BLaER1 treated with 17β-estradiol and CSF1 and Interleukin-3, amounts not matched to agents 10 nM and 100 nM (cell line): ENCODE data around the gene FARS2.

Experiments used
- H3K27ac ChIP-seq, 11 experiments: shearing (Covaris generic); formaldehyde crosslinking; 2 replicates each; pipeline ENCODE4 v1.8.1; 2022
- H3K27me3 ChIP-seq, 11 experiments: shearing (Covaris generic); formaldehyde crosslinking; 2 replicates each; pipeline ENCODE4 v1.8.1; 2022
- H3K36me3 ChIP-seq, 11 experiments: shearing (Covaris generic); formaldehyde crosslinking; 2 replicates each; pipeline ENCODE4 v1.8.1; 2022
- H3K4me1 ChIP-seq, 10 experiments: shearing (Covaris generic); formaldehyde crosslinking; 2 replicates each; pipeline ENCODE4 v1.8.1; 2022
- H3K4me2 ChIP-seq, 11 experiments: shearing (Covaris generic); formaldehyde crosslinking; 2 replicates each; pipeline ENCODE4 v1.8.1; 2022
- H3K4me3 ChIP-seq, 10 experiments: shearing (Covaris generic); formaldehyde crosslinking; 2 replicates each; pipeline ENCODE4 v1.8.1; 2022
- H3K9ac ChIP-seq, 11 experiments: shearing (Covaris generic); formaldehyde crosslinking; 2 replicates each; pipeline ENCODE4 v1.8.1; 2022
- H3K9me3 ChIP-seq, 11 experiments: shearing (Covaris generic); formaldehyde crosslinking; replicated peaks in 1 of 11; 2 replicates each; pipeline ENCODE4 v1.8.1; 2022
- H4K20me1 ChIP-seq, 11 experiments: shearing (Covaris generic); formaldehyde crosslinking; 2 replicates each; pipeline ENCODE4 v1.8.1; 2022
- Cebpa-rat ChIP-seq, 11 experiments: shearing (Covaris generic); IDR thresholded peaks; 2 replicates each; pipeline ENCODE4 v1.8.1; 2022

FARS2 gene

DNA sequence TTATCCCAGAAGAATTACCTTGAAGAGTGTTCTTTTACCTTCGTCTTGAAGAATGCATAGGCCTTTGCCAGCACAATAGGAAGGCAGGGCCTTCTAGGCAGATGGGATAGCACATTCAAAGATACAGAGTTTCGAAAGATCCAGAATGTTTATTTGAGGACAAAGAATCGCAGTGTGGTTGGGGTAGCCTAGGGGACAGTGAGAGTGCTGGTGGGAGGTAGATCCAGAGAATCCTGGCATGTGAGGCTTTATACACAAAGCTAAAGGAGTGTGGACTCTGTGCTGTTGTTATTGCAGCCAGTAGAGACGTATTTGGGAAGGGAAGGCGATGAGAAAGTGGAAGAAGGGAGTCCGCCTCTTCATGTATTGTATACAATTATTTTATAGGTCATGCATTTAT is 186.6 kb downstream of the FARS2 start:
- Histone ChIP-seq H3K4me2 (no peak overlapping the region), H4K20me1 (no peaks in the 10 kb centered on the region), H3K4me3 (no peak overlapping the region), H3K9ac (no peak overlapping the region), H3K27ac (no peak overlapping the region), H3K36me3 (no peaks in the 10 kb centered on the region), H3K4me1 (peaks cover 0 to 7% (median 0%) of the 10 kb centered on the region in 10 experiments; a peak in 5 of 20 replicates), H3K9me3 (no peaks in the 10 kb centered on the region), H3K27me3 (no peaks in the 10 kb centered on the region)
- TF ChIP-seq Cebpa-rat (IDR thresholded peaks at IDR 0.05): no peak

DNA sequence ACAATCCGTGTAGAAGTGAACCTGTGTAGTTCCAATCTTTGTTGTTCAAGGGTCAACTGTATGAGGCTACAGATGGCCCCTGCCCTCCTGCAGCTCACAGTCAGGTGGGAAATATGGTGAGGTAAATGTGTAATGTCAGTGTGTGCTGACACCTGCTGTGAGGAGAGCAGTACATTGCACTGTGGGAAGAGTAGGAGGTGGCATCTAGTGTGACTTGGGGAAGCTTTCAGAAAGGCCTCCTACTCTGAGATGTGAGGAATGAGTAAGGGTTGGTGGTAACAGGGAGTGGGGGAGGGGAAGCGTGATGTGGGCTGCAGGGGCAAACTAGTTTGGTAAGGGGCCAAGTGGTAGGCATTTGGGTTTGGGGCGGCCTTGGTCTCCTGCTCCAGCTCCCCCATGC is 188.8 kb downstream of the FARS2 start:
- TF ChIP-seq Cebpa-rat (IDR thresholded peaks at IDR 0.05): no peak

DNA sequence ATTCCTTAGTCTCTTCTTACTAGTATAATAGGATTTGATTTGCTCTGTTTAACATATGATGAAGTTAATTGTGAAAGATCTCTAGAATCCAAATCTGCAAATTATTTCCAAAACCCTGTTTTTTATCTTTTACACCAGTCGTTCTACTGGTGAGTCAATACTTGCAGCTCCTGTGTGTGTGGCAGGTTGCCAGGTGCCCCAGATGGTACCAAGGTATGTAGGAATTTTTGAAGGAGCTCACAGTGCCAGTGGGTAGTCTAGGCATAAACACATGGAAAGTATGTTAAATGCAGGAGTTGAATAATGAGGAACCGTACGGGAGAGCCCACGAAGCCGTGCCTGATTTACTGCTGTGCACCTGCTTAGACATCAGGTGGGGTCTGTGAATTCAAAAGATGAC is 192.2 kb downstream of the FARS2 start:
- H3K27me3 ChIP-seq: no peaks in the 10 kb centered on the region
- no peak overlapping the region for H3K4me3 ChIP-seq
- no peak overlapping the region for H3K9ac ChIP-seq
- no peaks in the 10 kb centered on the region for H3K4me1 ChIP-seq
- H3K27ac ChIP-seq: no peak overlapping the region
- no peaks in the 10 kb centered on the region for H3K9me3 ChIP-seq
- no peak overlapping the region for H3K4me2 ChIP-seq
- peaks cover 0 to 8% (median 0%) of the 10 kb centered on the region in 11 experiments; a peak in 2 of 22 replicates for H4K20me1 ChIP-seq
- TF ChIP-seq Cebpa-rat (IDR thresholded peaks at IDR 0.05): no peak
- no peaks in the 10 kb centered on the region for H3K36me3 ChIP-seq

More for the DNA sequence above, 188.8 kb downstream of the FARS2 start:
- Histone ChIP-seq H3K36me3 (no peaks in the 10 kb centered on the region), H4K20me1 (no peaks in the 10 kb centered on the region), H3K9ac (no peak overlapping the region), H3K27me3 (no peaks in the 10 kb centered on the region), H3K4me3 (no peak overlapping the region), H3K27ac (no peak overlapping the region), H3K4me1 (no peaks in the 10 kb centered on the region), H3K4me2 (no peak overlapping the region), H3K9me3 (no peaks in the 10 kb centered on the region)

DNA sequence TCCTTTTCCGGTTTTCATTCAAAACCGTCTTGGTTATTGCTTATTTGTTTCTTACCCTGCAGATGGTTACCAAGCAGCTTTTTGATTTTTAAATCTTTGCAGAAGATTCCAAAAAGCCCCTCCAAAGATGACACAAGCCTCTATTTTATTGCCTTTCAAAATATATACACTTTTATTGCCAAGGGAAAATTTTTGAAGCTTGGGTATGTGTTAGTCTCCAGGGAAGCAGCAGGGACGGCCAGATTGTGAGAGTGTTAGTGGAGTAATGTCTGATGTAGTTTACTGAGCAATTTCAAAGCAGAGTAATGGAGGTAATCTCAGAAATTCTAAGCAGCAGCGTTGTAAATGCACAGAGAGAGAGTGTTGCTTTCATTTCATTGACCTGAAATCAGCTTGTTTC is 193.8 kb downstream of the FARS2 start:
- Histone ChIP-seq H3K9ac (no peak overlapping the region), H3K4me3 (no peak overlapping the region), H4K20me1 (peaks cover 0 to 9% (median 0%) of the 10 kb centered on the region in 11 experiments; a peak in 2 of 22 replicates), H3K4me2 (no peak overlapping the region), H3K36me3 (no peaks in the 10 kb centered on the region), H3K4me1 (no peaks in the 10 kb centered on the region), H3K27me3 (no peaks in the 10 kb centered on the region), H3K27ac (no peak overlapping the region), H3K9me3 (no peaks in the 10 kb centered on the region)
- no peak for TF ChIP-seq Cebpa-rat (IDR thresholded peaks at IDR 0.05)

DNA sequence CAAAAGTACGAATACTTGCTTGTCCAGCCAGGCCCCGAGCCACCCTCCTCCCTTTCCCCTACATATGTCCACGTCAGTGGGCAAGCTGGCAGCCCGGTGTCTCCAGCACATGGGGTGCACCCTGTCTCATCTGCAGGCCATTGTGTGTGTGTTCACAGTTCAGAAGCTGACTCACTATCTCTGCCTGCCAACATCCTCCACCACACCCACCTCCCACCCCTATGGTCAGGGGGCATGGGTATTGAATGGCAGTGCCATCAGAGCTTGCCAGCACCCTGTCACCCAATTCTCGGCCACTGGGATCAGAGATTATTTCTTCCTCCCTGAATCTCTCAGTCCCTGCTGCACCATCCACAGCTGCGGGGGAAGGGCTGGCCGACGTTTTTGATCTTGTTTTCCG is 195.7 kb downstream of the FARS2 start:
- Histone ChIP-seq H3K4me2 (no peak overlapping the region), H3K9me3 (peaks cover 11 to 16% (median 14%) of the 10 kb centered on the region in 11 experiments; a peak in 20 of 22 replicates), H3K4me3 (no peak overlapping the region), H3K4me1 (no peaks in the 10 kb centered on the region), H3K9ac (no peak overlapping the region), H4K20me1 (peaks cover 0 to 9% (median 0%) of the 10 kb centered on the region in 11 experiments; a peak in 2 of 22 replicates), H3K27me3 (no peaks in the 10 kb centered on the region), H3K27ac (no peak overlapping the region), H3K36me3 (peaks cover 0 to 16% (median 10%) of the 10 kb centered on the region in 11 experiments; a peak in 6 of 22 replicates)
- no peak for TF ChIP-seq Cebpa-rat (IDR thresholded peaks at IDR 0.05)

DNA sequence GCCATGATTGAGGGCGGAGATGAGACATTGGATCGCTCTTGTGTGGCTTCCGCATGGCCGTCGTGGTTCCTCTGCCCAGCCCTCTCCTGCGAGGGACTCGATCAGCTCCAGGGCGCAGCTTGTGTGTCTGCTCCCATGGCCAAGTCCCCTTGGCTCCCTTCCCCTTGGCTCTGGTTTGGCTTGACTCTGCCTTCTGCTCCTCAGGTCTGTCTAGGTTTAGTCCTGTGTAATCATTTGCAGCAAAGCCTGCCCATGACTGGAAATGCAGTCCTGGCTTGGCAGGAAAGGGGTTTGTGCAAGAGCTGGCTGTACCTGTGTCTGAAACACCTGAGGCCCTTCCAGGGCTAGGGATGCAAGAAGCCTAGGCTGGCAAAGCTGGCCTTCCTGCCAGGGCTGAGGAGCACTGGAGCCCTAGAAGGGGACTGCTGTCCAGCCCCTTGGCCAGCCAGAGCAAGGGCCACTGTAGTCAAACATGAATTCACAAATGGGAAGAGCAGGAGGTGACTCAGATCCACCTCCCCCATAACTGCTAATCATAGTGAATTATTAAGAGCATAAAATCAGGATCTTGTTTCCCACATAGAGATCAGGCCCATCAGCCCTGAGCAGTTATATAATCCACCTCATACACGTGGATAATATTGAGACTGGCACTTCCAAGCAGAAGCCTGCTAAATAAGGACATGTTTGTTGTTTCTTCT is 196.8 kb downstream of the FARS2 start:
- H3K4me3 ChIP-seq: no peak overlapping the region
- peaks cover 0 to 9% (median 0%) of the 10 kb centered on the region in 11 experiments; a peak in 2 of 22 replicates for H4K20me1 ChIP-seq
- H3K9ac ChIP-seq: no peak overlapping the region
- H3K36me3 ChIP-seq: peaks cover 0 to 16% (median 10%) of the 10 kb centered on the region in 11 experiments; a peak in 6 of 22 replicates
- peaks cover 11 to 16% (median 14%) of the 10 kb centered on the region in 11 experiments; a peak in 20 of 22 replicates for H3K9me3 ChIP-seq
- H3K4me1 ChIP-seq: no peaks in the 10 kb centered on the region
- no peak for TF ChIP-seq Cebpa-rat (IDR thresholded peaks at IDR 0.05)
- no peak overlapping the region for H3K4me2 ChIP-seq
- H3K27ac ChIP-seq: no peak overlapping the region
- no peaks in the 10 kb centered on the region for H3K27me3 ChIP-seq

DNA sequence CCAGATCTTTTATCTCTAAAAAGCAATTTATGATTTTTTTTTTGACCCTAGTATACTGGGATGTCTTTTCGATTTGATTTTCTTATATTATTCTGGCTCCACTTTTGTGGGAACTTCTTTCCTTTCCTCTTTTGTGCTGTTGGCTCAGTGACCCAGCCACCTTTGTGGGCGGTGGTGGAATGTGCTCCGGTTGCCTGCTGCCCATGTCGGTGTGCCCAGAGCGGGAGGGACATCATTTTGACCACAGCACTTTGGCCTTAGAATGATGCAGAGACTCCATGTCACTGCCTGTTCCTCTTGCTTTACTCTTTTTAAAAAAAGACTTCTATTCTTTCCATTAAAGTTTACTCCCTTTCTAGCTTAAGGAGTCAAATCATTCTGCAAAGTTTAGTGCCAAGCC is 198.0 kb downstream of the FARS2 start:
- TF ChIP-seq Cebpa-rat (IDR thresholded peaks at IDR 0.05): no peak
- H3K36me3 ChIP-seq: peaks cover 0 to 16% (median 10%) of the 10 kb centered on the region in 11 experiments; a peak in 6 of 22 replicates
- H3K9me3 ChIP-seq: peaks cover 11 to 16% (median 14%) of the 10 kb centered on the region in 11 experiments; a peak in 20 of 22 replicates
- no peak overlapping the region for H3K4me3 ChIP-seq
- H3K9ac ChIP-seq: no peak overlapping the region
- H3K27me3 ChIP-seq: no peaks in the 10 kb centered on the region
- no peaks in the 10 kb centered on the region for H3K4me1 ChIP-seq
- no peak overlapping the region for H3K4me2 ChIP-seq
- H3K27ac ChIP-seq: no peak overlapping the region
- H4K20me1 ChIP-seq: peaks cover 0 to 9% (median 0%) of the 10 kb centered on the region in 11 experiments; a peak in 2 of 22 replicates

GRCh38 chr6:5461365-5461764 is 200.1 kb downstream of the FARS2 start:
- Histone ChIP-seq H4K20me1 (peaks cover 0 to 9% (median 0%) of the 10 kb centered on the region in 11 experiments; a peak in 3 of 22 replicates), H3K9ac (no peak overlapping the region), H3K4me1 (no peaks in the 10 kb centered on the region), H3K27me3 (no peaks in the 10 kb centered on the region), H3K9me3 (peaks cover 11 to 16% (median 14%) of the 10 kb centered on the region in 11 experiments; a peak in 20 of 22 replicates), H3K4me3 (no peak overlapping the region), H3K36me3 (peaks cover 0 to 16% (median 10%) of the 10 kb centered on the region in 11 experiments; a peak in 6 of 22 replicates), H3K4me2 (no peak overlapping the region), H3K27ac (no peak overlapping the region)
- TF ChIP-seq Cebpa-rat (IDR thresholded peaks at IDR 0.05): no peak

GRCh38 chr6:5462856-5463255 is 201.5 kb downstream of the FARS2 start:
- Histone ChIP-seq H3K4me2 (no peak overlapping the region), H3K27ac (no peak overlapping the region), H3K36me3 (peaks cover 0 to 16% (median 10%) of the 10 kb centered on the region in 11 experiments; a peak in 6 of 22 replicates), H3K4me1 (no peaks in the 10 kb centered on the region), H3K27me3 (no peaks in the 10 kb centered on the region), H4K20me1 (peaks cover 0 to 8% (median 0%) of the 10 kb centered on the region in 11 experiments; a peak in 3 of 22 replicates), H3K9ac (no peak overlapping the region), H3K9me3 (peaks cover 11 to 16% (median 14%) of the 10 kb centered on the region in 11 experiments; a peak in 20 of 22 replicates), H3K4me3 (no peak overlapping the region)
- TF ChIP-seq Cebpa-rat (IDR thresholded peaks at IDR 0.05): no peak
